Measurements from ENCODE around the gene PPP1R7. TPM values are rescaled to one million over a fixed set of nuclear protein-coding genes. Genes with fewer than 3 reads are reported as not detected.

Gene PPP1R7
- total RNA-seq, 1 experiment from 2014 or later: 45.4 TPM

- no peaks in the 10 kb centered on the region for H4K20me1 ChIP-seq (ENCODE audit: insufficient read depth)
- ChIA-PET CTCF (no interaction called here), POLR2A (no interaction called here), RAD21 (ENCODE audit: low non-redundant PET in 1 of 2, low total read pairs in 2 of 2, uncharacterized antibody in 2 of 2, unreplicated experiment in 2 of 2) (no interaction called here)
- no peaks in the 10 kb centered on the region for H3K9me3 ChIP-seq (ENCODE audit: control insufficient read depth in 1 of 2, insufficient read depth in 1 of 2, low read depth in 1 of 2, low read length in 2 of 2)
- H3K9me2 ChIP-seq (ENCODE audit: insufficient read depth): no peaks in the 10 kb centered on the region
- no peak overlapping the region for H2AFZ ChIP-seq (ENCODE audit: low read depth, low read length, poor library complexity, severe bottlenecking)
- ATAC-seq: no peak
- TF ChIP-seq POLR2AphosphoS5 (IDR thresholded peaks at IDR 0.05; ENCODE audit: low read depth, low read length) (no peak), SIN3A (IDR thresholded peaks at IDR 0.05; ENCODE audit: low read depth) (no peak), YY1 (IDR thresholded peaks at IDR 0.05; ENCODE audit: extremely low read depth, insufficient replicate concordance, low read depth, low read length) (no peak), EZH2phosphoT487 (IDR thresholded peaks at IDR 0.05; ENCODE audit: borderline replicate concordance) (no peak), CEBPB (IDR thresholded peaks at IDR 0.05; ENCODE audit: low read depth) (no peak), ELF1 (IDR thresholded peaks at IDR 0.05; ENCODE audit: borderline replicate concordance, low read depth) (no peak)
- no peaks in the 10 kb centered on the region for H3K4me1 ChIP-seq (ENCODE audit: control insufficient read depth in 1 of 2, insufficient read depth in 2 of 2, low read length in 2 of 2)
- no peak overlapping the region for H3K4me2 ChIP-seq (ENCODE audit: low read length)
- H3K36me3 ChIP-seq (ENCODE audit: control insufficient read depth in 1 of 2, insufficient read depth in 2 of 2, low read length in 2 of 2): no peaks in the 10 kb centered on the region
- no peak overlapping the region for H3K9ac ChIP-seq (ENCODE audit: low read length)
- H3K27ac ChIP-seq (ENCODE audit: low read depth, low read length): peak overlapping the region; percentile 14; the same call in 1 of the 2 replicates
- intact Hi-C loops (cut with micrococcal nuclease): no loop called here
- no peaks in the 10 kb centered on the region for H3K27me3 ChIP-seq (ENCODE audit: insufficient read depth, low read length)
- H3K79me2 ChIP-seq (ENCODE audit: insufficient read depth, low read length): no peaks in the 10 kb centered on the region
- H3K4me3 ChIP-seq (replicated peaks in 1 of 2; ENCODE audit: low read depth in 1 of 2, low read length in 2 of 2): no peak overlapping the region
- no TSS peak for BruUV-seq (replicated peaks)
- DNase-seq (ENCODE audit: low read depth, low spot score): no peak
Observed at GRCh38 chr2:241204490-241204889, 54.2 kb downstream of the PPP1R7 start.

- ChIA-PET CTCF (no interaction called here), POLR2A (no interaction called here), RAD21 (ENCODE audit: low non-redundant PET in 1 of 2, low total read pairs in 2 of 2, uncharacterized antibody in 2 of 2, unreplicated experiment in 2 of 2) (no interaction called here)
- H3K9me2 ChIP-seq (ENCODE audit: insufficient read depth): no peaks in the 10 kb centered on the region
- no peaks in the 10 kb centered on the region for H3K36me3 ChIP-seq (ENCODE audit: control insufficient read depth in 1 of 2, insufficient read depth in 2 of 2, low read length in 2 of 2)
- no peaks in the 10 kb centered on the region for H3K79me2 ChIP-seq (ENCODE audit: insufficient read depth, low read length)
- no peaks in the 10 kb centered on the region for H3K27me3 ChIP-seq (ENCODE audit: insufficient read depth, low read length)
- no peak overlapping the region for H3K4me2 ChIP-seq (ENCODE audit: low read length)
- BruUV-seq (replicated peaks): no TSS peak
- no peak for ATAC-seq
- no peaks in the 10 kb centered on the region for H3K4me1 ChIP-seq (ENCODE audit: control insufficient read depth in 1 of 2, insufficient read depth in 2 of 2, low read length in 2 of 2)
- intact Hi-C loops (cut with micrococcal nuclease): no loop called here
- no peak overlapping the region for H2AFZ ChIP-seq (ENCODE audit: low read depth, low read length, poor library complexity, severe bottlenecking)
- H3K9ac ChIP-seq (ENCODE audit: low read length): no peak overlapping the region
- no peak overlapping the region for H3K4me3 ChIP-seq (replicated peaks in 1 of 2; ENCODE audit: low read depth in 1 of 2, low read length in 2 of 2)
- H4K20me1 ChIP-seq (ENCODE audit: insufficient read depth): no peaks in the 10 kb centered on the region
- H3K9me3 ChIP-seq (ENCODE audit: control insufficient read depth in 1 of 2, insufficient read depth in 1 of 2, low read depth in 1 of 2, low read length in 2 of 2): no peaks in the 10 kb centered on the region
- DNase-seq (ENCODE audit: low read depth, low spot score): no peak
- peak overlapping the region; percentile 14; the same call in 1 of the 2 replicates for H3K27ac ChIP-seq (ENCODE audit: low read depth, low read length)
- TF ChIP-seq ELF1 (IDR thresholded peaks at IDR 0.05; ENCODE audit: borderline replicate concordance, low read depth) (no peak), FOSL1 (IDR thresholded peaks at IDR 0.05; ENCODE audit: low read depth) (no peak), POLR2AphosphoS5 (IDR thresholded peaks at IDR 0.05; ENCODE audit: low read depth, low read length) (no peak), EZH2 (IDR thresholded peaks at IDR 0.05) (no peak), REST (IDR thresholded peaks at IDR 0.05; ENCODE audit: low read depth) (no peak), JUND (IDR thresholded peaks at IDR 0.05) (no peak), SRF (IDR thresholded peaks at IDR 0.05; ENCODE audit: low read depth) (no peak), ZNF274 (IDR thresholded peaks at IDR 0.05; ENCODE audit: low read depth, low read length) (no peak), ATF3 (IDR thresholded peaks at IDR 0.05) (no peak), TCF7L2 (IDR thresholded peaks at IDR 0.05; ENCODE audit: borderline replicate concordance, extremely low read depth, insufficient read depth, insufficient read length) (no peak), CTCF (IDR thresholded peaks at IDR 0.05 in 2 of 3, conservative IDR thresholded peaks at IDR 0.05 in 1 of 3; ENCODE audit: borderline replicate concordance in 1 of 3, insufficient read depth in 1 of 3, low read depth in 2 of 3, low read length in 2 of 3) (no peak)
Observed at GRCh38 chr2:241205086-241205485, 54.8 kb downstream of the PPP1R7 start.

Data from HCT116 (cell line).